GM21576 (cell line): ENCODE measurements around the gene APOL3.
"Not testable (repeated sequence)": the region's sequence is repeated elsewhere in the genome, so short reads cannot be mapped to it uniquely, and the experiment has no call there.

Source experiments
- ATAC-seq: cut with Tn5 transposase; IDR thresholded peaks from one replicate; pipeline ENCODE4 v1.9.1; 2021; ENCODE audit warnings: mild to moderate bottlenecking, moderate library complexity; ENCODE audit not compliant: unreplicated experiment

Gene APOL3

DNA sequence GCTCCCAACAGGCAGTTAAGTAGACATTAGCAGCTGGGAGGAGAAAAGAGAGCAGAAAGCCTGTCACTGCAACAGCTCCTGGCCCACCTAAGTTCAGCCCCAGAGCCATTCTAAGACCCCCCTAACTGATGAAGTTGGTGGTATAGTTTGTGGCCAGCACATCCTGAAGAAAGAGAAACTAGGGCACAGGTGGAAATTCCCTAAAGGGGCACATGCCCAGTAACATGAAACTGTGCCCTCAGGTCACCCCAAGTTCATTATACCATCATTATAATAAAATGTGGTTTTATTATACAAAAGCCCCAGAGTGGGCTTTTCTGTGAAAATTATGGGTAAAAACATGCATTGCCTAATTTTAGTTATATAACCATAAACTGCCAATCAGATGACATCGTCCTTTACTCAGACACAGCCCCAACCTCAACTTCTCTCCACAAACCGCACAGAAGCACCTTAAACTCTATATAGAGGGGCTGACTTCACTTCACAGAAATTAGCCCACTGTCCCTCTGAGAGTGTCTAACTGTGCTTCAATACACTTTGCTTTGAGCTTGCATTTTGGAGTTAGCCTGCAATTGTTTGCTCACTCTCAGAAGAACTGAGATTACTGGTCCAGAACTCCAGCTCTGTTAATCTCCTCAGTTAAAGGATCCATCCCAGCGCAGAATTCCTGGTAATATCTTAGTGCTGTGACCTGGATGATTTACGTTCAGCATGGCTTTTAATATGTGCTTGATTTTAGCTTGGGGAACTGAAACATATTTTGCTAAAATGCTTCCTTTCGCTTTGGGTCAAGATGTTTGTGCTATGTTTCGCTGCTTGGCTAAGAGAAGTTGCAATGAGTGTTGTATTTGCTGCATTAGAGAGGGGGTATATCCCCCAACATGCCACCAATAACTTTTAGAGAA, 1.8 kb upstream of the APOL3 start:
- no peak for ATAC-seq

- not testable (repeated sequence) for ATAC-seq
These were observed 1.2 kb upstream of the APOL3 start for GRCh38 chr22:36161793-36162126.

- no peak for ATAC-seq
These were observed 3.8 kb downstream of the APOL3 start for GRCh38 chr22:36156515-36157419.

GRCh38 chr22:36156119-36156514, 4.4 kb downstream of the APOL3 start:
- ATAC-seq, result no peak

DNA sequence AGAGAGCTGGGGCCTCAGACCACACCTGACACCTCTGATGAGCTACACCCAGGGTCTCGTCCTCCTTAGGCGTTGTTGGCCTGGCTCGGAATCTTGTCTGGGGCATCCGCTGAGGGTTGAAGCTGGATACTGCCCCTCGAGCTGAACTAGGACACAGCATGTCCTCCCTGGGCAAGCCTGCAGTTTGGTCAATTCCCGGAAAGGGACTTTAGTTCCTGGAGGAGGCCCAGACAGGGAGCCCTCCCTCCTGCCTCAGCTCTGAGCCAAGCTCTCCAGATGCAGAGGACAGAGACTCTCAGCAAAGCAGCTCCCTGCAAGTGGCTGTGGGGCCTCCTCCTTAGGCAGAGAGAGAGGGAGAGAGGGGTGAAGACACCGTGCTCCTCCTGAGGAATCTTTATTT, 4.9 kb downstream of the APOL3 start:
- no peak for ATAC-seq

- no peak for ATAC-seq
These were observed 6.1 kb downstream of the APOL3 start for GRCh38 chr22:36154423-36154945.

- no peak for ATAC-seq
These were observed 6.8 kb downstream of the APOL3 start for GRCh38 chr22:36153501-36154422.

- ATAC-seq, result not testable (repeated sequence)
These were observed 7.7 kb downstream of the APOL3 start for GRCh38 chr22:36152821-36153220.

- no peak for ATAC-seq
These were observed 8.5 kb downstream of the APOL3 start for GRCh38 chr22:36152088-36152487.

DNA sequence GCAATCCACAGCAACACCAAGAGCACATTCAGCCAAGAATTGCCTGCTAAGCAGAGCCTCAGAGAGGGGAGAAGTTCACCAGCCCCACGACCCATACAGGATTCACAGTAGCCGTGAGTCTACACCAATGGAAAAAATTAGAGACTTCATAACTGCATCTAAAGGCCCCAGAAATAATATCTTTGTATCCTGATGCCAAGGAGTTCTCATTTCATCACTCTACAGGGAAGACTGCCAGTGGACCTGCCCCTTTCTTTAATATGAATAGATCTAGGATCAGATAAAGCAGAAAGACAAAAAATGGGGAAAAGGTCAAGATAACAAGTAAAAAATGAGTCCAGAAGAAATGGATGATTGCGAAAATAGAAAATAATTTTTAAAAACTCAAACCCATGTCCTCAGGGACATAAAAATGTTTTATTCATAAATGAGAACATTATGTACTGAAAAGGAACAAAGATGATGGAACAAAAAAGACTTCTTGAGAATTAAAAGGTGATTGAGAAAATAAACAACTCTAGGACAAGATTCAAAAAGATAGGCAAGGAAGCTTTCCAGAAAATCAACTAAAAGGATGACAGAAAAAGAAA, 9.5 kb downstream of the APOL3 start:
- no peak for ATAC-seq

DNA sequence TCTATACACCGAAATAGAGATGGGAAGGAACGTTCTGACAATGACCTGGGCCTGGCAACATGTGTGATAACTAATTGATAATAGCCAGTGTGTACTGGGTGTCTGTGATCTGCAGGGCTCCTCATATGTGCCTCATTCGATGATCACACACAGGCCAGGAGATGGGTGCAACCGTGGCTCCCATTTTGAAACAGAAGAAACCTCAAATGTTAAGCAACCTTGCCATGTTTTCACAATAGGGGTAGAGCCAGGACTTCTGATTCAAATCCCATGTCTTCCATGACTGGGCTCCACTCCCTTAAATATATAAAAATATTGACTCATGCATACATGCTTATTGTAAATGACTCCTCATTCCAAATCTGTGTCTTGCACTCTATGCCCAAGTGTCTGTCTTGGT, 11.1 kb downstream of the APOL3 start:
- ATAC-seq, result no peak

DNA sequence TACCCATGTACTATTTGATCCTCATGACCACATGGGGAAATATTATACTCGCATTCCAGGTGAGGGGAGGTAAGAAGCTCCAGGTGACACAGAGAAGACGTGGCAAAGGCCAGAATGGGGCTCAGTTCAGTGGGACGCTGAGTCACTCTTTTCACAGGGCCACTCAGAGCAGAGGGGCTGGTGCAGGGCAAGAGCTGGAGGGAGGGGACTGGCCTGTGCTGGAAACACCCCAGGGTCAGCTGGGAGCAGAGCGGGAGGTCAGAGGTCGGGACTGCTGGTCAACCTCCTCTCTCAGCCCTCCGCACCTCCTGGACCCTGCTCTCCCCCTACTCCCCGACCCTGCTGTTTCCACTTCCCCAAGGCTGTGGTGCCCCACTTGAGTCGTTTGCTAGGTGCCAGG, 12.1 kb downstream of the APOL3 start:
- no peak for ATAC-seq

DNA sequence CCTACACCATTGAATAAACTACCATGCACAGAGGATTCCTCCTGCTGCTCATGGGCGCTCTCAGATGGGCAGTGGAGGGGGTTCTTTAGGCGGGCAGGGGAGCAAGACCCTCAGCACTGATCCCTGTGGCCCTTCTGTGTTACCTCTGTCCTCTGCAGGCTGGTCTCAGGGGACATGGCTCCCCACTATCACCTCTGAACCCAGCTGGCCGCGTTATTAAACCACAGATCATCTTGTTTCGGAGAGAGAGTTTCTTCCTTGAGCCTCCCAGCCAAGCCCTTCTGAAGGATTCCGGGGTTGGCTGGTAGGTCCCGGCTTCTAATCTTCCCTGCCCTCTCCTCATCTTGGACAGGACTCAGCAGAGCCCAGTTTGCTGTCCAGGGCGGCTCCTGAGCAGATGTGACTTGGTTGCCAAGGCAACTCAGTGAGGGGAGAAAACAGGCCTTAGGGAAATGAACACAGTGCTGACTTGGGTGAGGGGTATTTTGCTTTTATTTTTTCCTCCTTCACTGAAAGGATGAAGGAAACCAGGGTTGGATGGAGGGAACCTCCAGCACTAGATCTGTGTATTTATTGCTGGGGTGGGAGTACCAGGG, 13.3 kb downstream of the APOL3 start:
- no peak for ATAC-seq

GRCh38 chr22:36145881-36146280, 14.7 kb downstream of the APOL3 start:
- ATAC-seq, result no peak

GRCh38 chr22:36144886-36145541, 15.5 kb downstream of the APOL3 start:
- no peak for ATAC-seq

DNA sequence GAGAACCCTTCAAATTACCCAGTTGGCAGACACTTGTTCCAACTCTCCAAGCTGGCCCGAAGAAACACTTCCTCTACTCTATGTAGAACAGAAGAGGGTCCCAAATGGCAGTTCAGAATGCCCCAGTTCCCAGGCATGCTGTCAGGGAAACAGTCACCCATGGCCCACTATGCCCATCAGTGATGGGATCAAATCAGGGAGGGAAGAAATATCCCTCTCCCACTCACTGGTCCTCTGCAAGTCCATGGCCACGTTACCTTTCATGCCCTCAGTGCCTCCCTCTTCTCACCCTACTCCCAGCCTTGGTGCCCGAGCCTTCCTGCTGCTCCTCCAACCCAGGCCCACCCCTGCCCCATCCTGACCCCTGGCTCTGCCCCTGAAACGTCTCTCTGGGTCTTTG, 16.6 kb downstream of the APOL3 start:
- ATAC-seq, result no peak

- no peak for ATAC-seq
These were observed 17.3 kb downstream of the APOL3 start for GRCh38 chr22:36143066-36143815.

GRCh38 chr22:36141481-36141880, 19.1 kb downstream of the APOL3 start:
- no peak for ATAC-seq

- not testable (repeated sequence) for ATAC-seq
These were observed 21.8 kb downstream of the APOL3 start for GRCh38 chr22:36138709-36139108.
